SJCRH30 (cell line): ENCODE data around the gene PRPSAP1. TPM values are rescaled to one million over a fixed set of nuclear protein-coding genes. Genes with fewer than 3 reads are reported as not detected.

Experiments
- DNase-seq, 2 experiments: peaks; one replicate each; pipeline ENCODE4 v3.0.0-alpha.2; 2015 to 2020
- H3K27ac ChIP-seq: fragments of 250-450 bp; sonication (Bioruptor Pico); 2 replicates; pipeline ENCODE4 v1.5.1; 2020; ENCODE audit warnings: mild to moderate bottlenecking, moderate library complexity
- H3K27me3 ChIP-seq: fragments of 250-450 bp; sonication (Bioruptor Pico); 2 replicates; pipeline ENCODE4 v1.5.1; 2020; ENCODE audit warnings: mild to moderate bottlenecking, moderate library complexity
- H3K36me3 ChIP-seq: fragments of 250-450 bp; sonication (Bioruptor Pico); 2 replicates; pipeline ENCODE4 v1.5.1; 2020; ENCODE audit warnings: mild to moderate bottlenecking, moderate library complexity
- H3K4me1 ChIP-seq: fragments of 250-450 bp; sonication (Bioruptor Pico); 2 replicates; pipeline ENCODE4 v1.5.1; 2020; ENCODE audit warnings: mild to moderate bottlenecking, moderate library complexity
- H3K4me3 ChIP-seq: fragments of 250-450 bp; sonication (Bioruptor Pico); 2 replicates; pipeline ENCODE4 v1.5.1; 2020; ENCODE audit warnings: mild to moderate bottlenecking, moderate library complexity
- H3K9me3 ChIP-seq: fragments of 250-450 bp; sonication (Bioruptor Pico); replicated peaks from 2 replicates; pipeline ENCODE4 v1.5.1; 2020; ENCODE audit warnings: mild to moderate bottlenecking, moderate library complexity
- total RNA-seq: library from RNA; depleted of rRNA; stranded (reverse); fragments of >200 nt; shearing (Covaris generic); gene quantifications from 2 replicates; pipeline ENCODE4 v1.2.3, GENCODE V29; 2014; rRNA removed

Gene PRPSAP1
- total RNA-seq, 1 experiment from 2014 or later, result 69.3 TPM

- H3K9me3 ChIP-seq, result no peaks in the 10 kb centered on the region
Measured at GRCh38 chr17:76264755-76265623, 88.7 kb downstream of the PRPSAP1 start, which contains the start of gene UBALD2. TSS of gene UBALD2 (plus strand) at chr17:76265348. CDS start at chr17:76265506, 158 bp downstream.

DNA sequence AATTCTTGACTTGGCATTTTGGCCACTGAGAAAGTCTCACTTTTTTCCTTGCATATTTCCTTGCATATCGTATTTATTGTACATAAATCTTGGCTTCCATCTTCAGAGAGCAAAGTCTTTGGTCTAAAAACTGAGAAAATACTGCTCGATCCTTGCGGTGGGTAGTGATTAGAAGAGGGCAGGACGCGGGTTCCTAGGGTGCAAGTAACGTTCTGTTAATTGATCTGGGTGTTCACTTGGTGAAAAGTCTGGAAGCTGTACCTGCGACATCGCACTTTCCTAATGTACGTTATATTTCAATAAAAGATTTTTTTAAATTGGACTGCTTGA is 89.3 kb downstream of the PRPSAP1 start:
- no peak for DNase-seq
- H3K4me3 ChIP-seq, result peak overlapping the region; percentile 36
- no peaks in the 10 kb centered on the region for H3K27me3 ChIP-seq
- H3K4me1 ChIP-seq, result peaks cover 42% of the 10 kb centered on the region
- peak overlapping the region; percentile 89 for H3K27ac ChIP-seq
- no peaks in the 10 kb centered on the region for H3K9me3 ChIP-seq
- H3K36me3 ChIP-seq, result peaks cover 15% of the 10 kb centered on the region

More at GRCh38 chr17:76264755-76265623, 88.7 kb downstream of the PRPSAP1 start, which contains the start of gene UBALD2:
- Histone ChIP-seq H3K4me1 (peaks cover 48% of the 10 kb centered on the region), H3K36me3 (peaks cover 20% of the 10 kb centered on the region), H3K4me3 (peak within 1 kb of the TSS; percentile 96), H3K27ac (peak within 1 kb of the TSS; percentile 89), H3K27me3 (no peaks in the 10 kb centered on the region)
- peak; percentile 100 for DNase-seq

GRCh38 chr17:76263896-76264295 is 89.8 kb downstream of the PRPSAP1 start:
- DNase-seq, result no peak
- no peak overlapping the region for H3K4me3 ChIP-seq
- peaks cover 37% of the 10 kb centered on the region for H3K4me1 ChIP-seq
- no peaks in the 10 kb centered on the region for H3K9me3 ChIP-seq
- H3K27ac ChIP-seq, result peak overlapping the region; percentile 89
- peaks cover 14% of the 10 kb centered on the region for H3K36me3 ChIP-seq
- no peaks in the 10 kb centered on the region for H3K27me3 ChIP-seq

DNA sequence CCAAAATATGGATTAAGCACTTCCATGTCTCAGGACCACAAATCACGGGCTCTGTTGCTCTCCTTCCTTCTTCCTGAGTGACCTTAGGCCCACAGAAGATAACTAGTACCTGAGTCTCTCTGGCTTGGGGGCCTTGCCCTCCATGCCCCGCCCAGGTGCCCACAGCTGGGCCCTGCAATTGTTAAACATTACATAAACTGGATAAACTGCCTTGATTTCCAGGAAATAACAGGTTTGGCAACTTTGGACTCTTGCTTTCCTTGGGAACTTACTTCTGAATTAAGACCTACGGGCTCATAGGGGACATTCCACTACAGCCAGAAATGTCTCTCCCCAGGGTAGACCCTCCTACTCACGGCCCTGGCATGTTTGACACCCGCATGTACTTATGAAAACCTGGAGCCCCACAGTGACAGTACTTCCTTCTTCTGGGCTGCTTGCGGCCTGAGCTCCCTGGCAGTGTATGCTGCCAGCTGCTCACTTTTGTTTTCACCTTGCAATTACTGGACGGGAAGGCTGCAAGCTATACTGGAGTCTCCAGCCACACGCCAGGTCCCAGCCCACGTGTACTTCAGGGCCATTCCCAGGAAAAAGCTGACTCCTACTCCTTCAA is 90.9 kb downstream of the PRPSAP1 start:
- Histone ChIP-seq H3K9me3 (no peaks in the 10 kb centered on the region), H3K27ac (no peak overlapping the region), H3K4me3 (no peak overlapping the region), H3K36me3 (peaks cover 7% of the 10 kb centered on the region), H3K27me3 (no peaks in the 10 kb centered on the region), H3K4me1 (peaks cover 29% of the 10 kb centered on the region)
- DNase-seq, result peak in 1 of 2 experiments; percentile 69

- peak in 1 of 2 experiments; percentile 53 for DNase-seq
- Histone ChIP-seq H3K36me3 (no peaks in the 10 kb centered on the region), H3K27ac (no peak overlapping the region), H3K27me3 (no peaks in the 10 kb centered on the region), H3K9me3 (no peaks in the 10 kb centered on the region), H3K4me1 (peaks cover 20% of the 10 kb centered on the region), H3K4me3 (no peak overlapping the region)
Measured at GRCh38 chr17:76261421-76262215, 92.1 kb downstream of the PRPSAP1 start.

- H3K36me3 ChIP-seq, result no peaks in the 10 kb centered on the region
- DNase-seq, result no peak
- no peak overlapping the region for H3K4me3 ChIP-seq
- no peaks in the 10 kb centered on the region for H3K27me3 ChIP-seq
- no peaks in the 10 kb centered on the region for H3K9me3 ChIP-seq
- no peak overlapping the region for H3K27ac ChIP-seq
- peaks cover 19% of the 10 kb centered on the region for H3K4me1 ChIP-seq
Measured at GRCh38 chr17:76260669-76261068, 93.0 kb downstream of the PRPSAP1 start.

DNA sequence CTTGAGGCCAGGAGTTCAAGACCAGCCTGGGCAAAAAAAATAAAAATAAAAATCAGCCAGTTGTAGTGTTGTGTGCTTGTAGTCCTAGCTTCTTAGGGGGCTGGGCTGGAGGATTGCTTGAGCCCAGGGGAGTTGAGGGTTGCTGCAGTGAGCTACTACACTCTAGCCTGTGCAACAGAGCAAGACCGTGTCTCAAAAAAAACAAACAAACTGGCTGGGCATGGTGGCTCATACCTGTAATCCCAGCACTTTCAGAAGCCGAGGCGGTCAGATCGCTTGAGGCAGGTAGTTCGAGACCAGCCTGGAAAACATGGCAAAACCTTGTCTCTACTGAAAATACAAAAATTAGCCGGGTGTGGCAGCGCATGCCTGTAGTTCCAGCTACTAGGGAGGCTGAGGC is 93.5 kb downstream of the PRPSAP1 start:
- H3K4me1 ChIP-seq, result peaks cover 19% of the 10 kb centered on the region
- H3K27ac ChIP-seq, result no peak overlapping the region
- H3K36me3 ChIP-seq, result no peaks in the 10 kb centered on the region
- no peaks in the 10 kb centered on the region for H3K9me3 ChIP-seq
- H3K27me3 ChIP-seq, result no peaks in the 10 kb centered on the region
- no peak overlapping the region for H3K4me3 ChIP-seq
- no peak for DNase-seq

Other genes starting within 250 kb of the PRPSAP1 start
- 0.10 and 0.23 TPM in 2 replicates for gene FOXJ1, start 212.7 kb downstream of the PRPSAP1 start, total RNA-seq
- 3.3 and 3.5 TPM in 2 replicates for gene RNF157, start 113.4 kb downstream of the PRPSAP1 start, total RNA-seq
- 40.7 and 41.9 TPM in 2 replicates for gene UBALD2, start 88.6 kb downstream of the PRPSAP1 start, total RNA-seq
- gene QRICH2, start 45.6 kb downstream of the PRPSAP1 start, total RNA-seq, result 2.7 and 3.5 TPM in 2 replicates
- gene SPHK1, start 30.7 kb upstream of the PRPSAP1 start, total RNA-seq, result 5.4 and 5.8 TPM in 2 replicates
- 40.9 and 41.5 TPM in 2 replicates for gene UBE2O, start 99.2 kb upstream of the PRPSAP1 start, total RNA-seq
- gene AANAT, start 113.7 kb upstream of the PRPSAP1 start, total RNA-seq, result 0.24 and 0.58 TPM in 2 replicates
- gene RHBDF2, start 147.5 kb upstream of the PRPSAP1 start, total RNA-seq, result 2.4 and 2.5 TPM in 2 replicates
- gene CYGB, start 183.8 kb upstream of the PRPSAP1 start, total RNA-seq, result not detected in 2 replicates
- gene PRCD, start 186.1 kb upstream of the PRPSAP1 start, total RNA-seq, result 2.1 and 3.4 TPM in 2 replicates
- gene ST6GALNAC2, start 231.9 kb upstream of the PRPSAP1 start, total RNA-seq, result 0.20 TPM in 1 of 2 replicates, not detected in the other